Gastroesophageal sphincter (tissue), 4 donors: Measurements from ENCODE around the gene PIGK. TPM values are rescaled to one million over a fixed set of nuclear protein-coding genes. Genes with fewer than 3 reads are reported as not detected.

ENCODE experiments used
- ATAC-seq: fragments of 150-250 bp; one replicate; pipeline ENCODE4 v1.9.1; 2016; ENCODE audit warnings: mild to moderate bottlenecking, moderate library complexity
- H3K27ac ChIP-seq, 4 donors: fragments of 200-600 bp; sonication (generic) in 3 of 4; 1 replicate in 3 of 4; 2 replicates in 1 of 4; pipeline ENCODE4 v1.5.1; 2016 to 2019
- H3K27me3 ChIP-seq: fragments of 200-600 bp; sonication (generic); one replicate; pipeline ENCODE4 v1.5.1; 2019
- H3K36me3 ChIP-seq, 2 donors: fragments of 200-600 bp; sonication (generic); one replicate each; pipeline ENCODE4 v1.5.1; 2019; ENCODE audit warnings: control low read depth in 1 of 2
- H3K4me1 ChIP-seq, 3 donors: fragments of 200-600 bp; sonication (generic); 1 replicate in 2 of 3; 2 replicates in 1 of 3; pipeline ENCODE4 v1.5.1; 2016 to 2019; ENCODE audit warnings: control low read depth in 2 of 3
- H3K4me3 ChIP-seq, 2 donors: fragments of 200-600 bp; sonication (generic); one replicate each; pipeline ENCODE4 v1.5.1; 2019; ENCODE audit warnings: mild to moderate bottlenecking in 1 of 2, moderate library complexity in 1 of 2
- H3K9me3 ChIP-seq, 3 donors: fragments of 200-600 bp; sonication (generic); one replicate each; pipeline ENCODE4 v1.5.1; 2017 to 2019; ENCODE audit warnings: control low read depth in 2 of 3
- CTCF ChIP-seq, 4 experiments: fragments of 200-600 bp in 2 of 4; fragments of 450-650 bp in 2 of 4; sonication (generic) in 1 of 4; IDR thresholded peaks; one replicate each; pipeline ENCODE4 v1.5.1; 2017 to 2019; ENCODE audit warnings: antibody characterized with exemption in 4 of 4, mild to moderate bottlenecking in 2 of 4, moderate library complexity in 2 of 4
- EP300 ChIP-seq: sonication (generic); formaldehyde crosslinking; IDR thresholded peaks from one replicate; pipeline ENCODE4 v1.6.1; 2017; ENCODE audit warnings: antibody characterized with exemption, mild to moderate bottlenecking
- POLR2A ChIP-seq, 2 donors: fragments of 450-650 bp; IDR thresholded peaks; one replicate each; pipeline ENCODE4 v1.6.1; 2017; ENCODE audit warnings: antibody characterized with exemption in 2 of 2, mild to moderate bottlenecking in 2 of 2, moderate library complexity in 1 of 2
- POLR2AphosphoS5 ChIP-seq: sonication (generic); formaldehyde crosslinking; IDR thresholded peaks from one replicate; pipeline ENCODE4 v1.6.1; 2017; ENCODE audit warnings: antibody characterized with exemption
- WGBS, 2 donors: methylation state at CpG; one replicate each; pipeline ENCODE4 v1.1.5; 2018; ENCODE audit warnings: low coverage in 1 of 2; 5-methylcytosine and 5-hydroxymethylcytosine counted together
- total RNA-seq, 4 donors: library from RNA; depleted of rRNA; stranded (reverse); fragments of >200 nt; gene quantifications; one replicate each; pipeline ENCODE4 v1.1.0, GENCODE V29; 2016

PIGK gene
- total RNA-seq, 4 donors from 2014 or later = 17.2 to 26.9 (median 22.4) TPM

- no peaks in the 10 kb centered on the region for H3K27me3 ChIP-seq
- no peak for ATAC-seq
- H3K4me3 ChIP-seq = no peak overlapping the region
- no peaks in the 10 kb centered on the region for H3K4me1 ChIP-seq
- H3K27ac ChIP-seq = no peak overlapping the region
- TF ChIP-seq POLR2A (IDR thresholded peaks at IDR 0.05) = no peak
- TF ChIP-seq POLR2AphosphoS5 = no peak
- no peak for TF ChIP-seq CTCF (IDR thresholded peaks at IDR 0.05)
- TF ChIP-seq EP300 = no peak
- H3K9me3 ChIP-seq = no peaks in the 10 kb centered on the region
- WGBS, 2 donors = 64 to 72% methylated on average over 2 of the region's 2 CpGs
- no peaks in the 10 kb centered on the region for H3K36me3 ChIP-seq
These were observed 142.5 kb downstream of the PIGK start for GRCh38 chr1:77076759-77077158.

GRCh38 chr1:77068013-77068412 lies 151.2 kb downstream of the PIGK start:
- no peaks in the 10 kb centered on the region for H3K9me3 ChIP-seq
- H3K4me3 ChIP-seq = no peak overlapping the region
- WGBS, 2 donors = 79 to 95% methylated on average over 2 of the region's 2 CpGs
- no peaks in the 10 kb centered on the region for H3K27me3 ChIP-seq
- no peaks in the 10 kb centered on the region for H3K4me1 ChIP-seq
- TF ChIP-seq POLR2A (IDR thresholded peaks at IDR 0.05) (no peak), EP300 (no peak), POLR2AphosphoS5 (no peak), CTCF (IDR thresholded peaks at IDR 0.05) (no peak)
- no peak overlapping the region for H3K27ac ChIP-seq
- no peaks in the 10 kb centered on the region for H3K36me3 ChIP-seq
- no peak for ATAC-seq

- Histone ChIP-seq H3K4me1 (no peaks in the 10 kb centered on the region), H3K27me3 (no peaks in the 10 kb centered on the region), H3K36me3 (no peaks in the 10 kb centered on the region), H3K9me3 (no peaks in the 10 kb centered on the region), H3K27ac (no peak overlapping the region), H3K4me3 (no peak overlapping the region)
- ATAC-seq = no peak
- 69 to 70% methylated on average over 7 of the region's 7 CpGs for WGBS, 2 donors
- TF ChIP-seq POLR2A (IDR thresholded peaks at IDR 0.05) (no peak), EP300 (no peak), POLR2AphosphoS5 (no peak), CTCF (IDR thresholded peaks at IDR 0.05) (no peak)
These were observed 153.4 kb downstream of the PIGK start for GRCh38 chr1:77065693-77066342.

GRCh38 chr1:77064246-77064645 lies 155.0 kb downstream of the PIGK start:
- no peak for ATAC-seq
- Histone ChIP-seq H3K4me3 (no peak overlapping the region), H3K9me3 (no peaks in the 10 kb centered on the region), H3K4me1 (no peaks in the 10 kb centered on the region), H3K27ac (no peak overlapping the region), H3K27me3 (no peaks in the 10 kb centered on the region), H3K36me3 (no peaks in the 10 kb centered on the region)
- WGBS, 2 donors = 86 to 89% methylated on average over 2 of the region's 2 CpGs
- TF ChIP-seq POLR2AphosphoS5 = no peak
- no peak for TF ChIP-seq POLR2A (IDR thresholded peaks at IDR 0.05)

GRCh38 chr1:77063118-77063517 lies 156.1 kb downstream of the PIGK start:
- Histone ChIP-seq H3K9me3 (no peaks in the 10 kb centered on the region), H3K36me3 (no peaks in the 10 kb centered on the region), H3K4me1 (no peaks in the 10 kb centered on the region), H3K27ac (no peak overlapping the region), H3K4me3 (no peak overlapping the region), H3K27me3 (no peaks in the 10 kb centered on the region)
- ATAC-seq = no peak
- 69 to 78% methylated on average over 2 to 3 of the region's 4 CpGs for WGBS, 2 donors
- TF ChIP-seq CTCF (IDR thresholded peaks at IDR 0.05) = no peak
- no peak for TF ChIP-seq POLR2AphosphoS5
- TF ChIP-seq EP300 = no peak
- TF ChIP-seq POLR2A (IDR thresholded peaks at IDR 0.05) = no peak
